Lower lobe of right lung (tissue), 2 donors: ENCODE data around the gene SPOUT1. TPM values are rescaled to one million over a fixed set of nuclear protein-coding genes. Genes with fewer than 3 reads are reported as not detected.

Experiments used
- ATAC-seq, 2 donors: fragments of 200-7000 bp; cut with Tn5 transposase; one replicate each; pipeline ENCODE4 v1.9.1; 2020 to 2022; ENCODE audit warnings: mild to moderate bottlenecking in 2 of 2, moderate library complexity in 2 of 2
- DNase-seq: peaks from one replicate; pipeline ENCODE4 v3.0.0-alpha.2; 2020
- H3K27ac ChIP-seq: fragments of 200-600 bp; one replicate; pipeline ENCODE4 v1.8.0; 2022
- H3K27me3 ChIP-seq: fragments of 200-600 bp; one replicate; pipeline ENCODE4 v1.8.0; 2022; ENCODE audit warnings: low read depth
- H3K36me3 ChIP-seq: fragments of 200-600 bp; one replicate; pipeline ENCODE4 v1.8.0; 2022; ENCODE audit warnings: mild to moderate bottlenecking
- H3K4me1 ChIP-seq: fragments of 200-600 bp; one replicate; pipeline ENCODE4 v1.8.0; 2022
- H3K4me3 ChIP-seq: fragments of 200-600 bp; one replicate; pipeline ENCODE4 v1.8.0; 2022; ENCODE audit warnings: mild to moderate bottlenecking
- H3K9me3 ChIP-seq: fragments of 200-600 bp; one replicate; pipeline ENCODE4 v1.8.0; 2022
- CTCF ChIP-seq: fragments of 200-600 bp; IDR thresholded peaks from one replicate; pipeline ENCODE4 v1.8.0; 2022; ENCODE audit warnings: antibody characterized with exemption, mild to moderate bottlenecking
- intact Hi-C: fragments of 100-400 bp; cut with DNase I; formaldehyde crosslinking; loops from one replicate; pipeline ENCODE4 v1.11.0; 2022
- total RNA-seq: library from RNA; stranded (reverse); fragmentation: NEBNext Ultra II Directional; extraction: Animal tissue kit (Norgen Biotek cat#: 25700); gene quantifications from one replicate; pipeline ENCODE4 v1.2.1, GENCODE V29; 2021
- donor health status: DM: no; HTN: yes; CAD: no; lungs with severe emphysema.

Gene SPOUT1
- total RNA-seq, 1 donor from 2014 or later = 32.1 TPM

- no peak for ATAC-seq
- no peak overlapping the region for H3K27ac ChIP-seq
Measured at GRCh38 chr9:128792978-128793686, 36.5 kb downstream of the SPOUT1 start.

GRCh38 chr9:128792134-128792533 is 37.5 kb downstream of the SPOUT1 start:
- H3K36me3 ChIP-seq = peaks cover 69% of the 10 kb centered on the region
- ATAC-seq = no peak
- no peak for TF ChIP-seq CTCF
- no peak overlapping the region for H3K4me3 ChIP-seq
- no peaks in the 10 kb centered on the region for H3K9me3 ChIP-seq
- no peaks in the 10 kb centered on the region for H3K27me3 ChIP-seq
- H3K27ac ChIP-seq = no peak overlapping the region
- DNase-seq = no peak
- peaks cover 14% of the 10 kb centered on the region for H3K4me1 ChIP-seq
- intact Hi-C loops = no loop called here

More at GRCh38 chr9:128792978-128793686, 36.5 kb downstream of the SPOUT1 start:
- Histone ChIP-seq H3K4me1 (peaks cover 9% of the 10 kb centered on the region), H3K9me3 (no peaks in the 10 kb centered on the region), H3K4me3 (no peak overlapping the region), H3K36me3 (peaks cover 79% of the 10 kb centered on the region), H3K27me3 (no peaks in the 10 kb centered on the region)
- no peak for TF ChIP-seq CTCF
- no peak for DNase-seq
- intact Hi-C loops = no loop called here

- TF ChIP-seq CTCF = no peak
- Histone ChIP-seq H3K4me3 (no peak overlapping the region), H3K27ac (no peak overlapping the region), H3K4me1 (peaks cover 14% of the 10 kb centered on the region), H3K9me3 (no peaks in the 10 kb centered on the region), H3K27me3 (no peaks in the 10 kb centered on the region), H3K36me3 (peaks cover 53% of the 10 kb centered on the region)
- DNase-seq (no peak), ATAC-seq (no peak)
- intact Hi-C loops = no loop called here
Measured at GRCh38 chr9:128790536-128790935, 39.1 kb downstream of the SPOUT1 start.

GRCh38 chr9:128788445-128788844 is 41.1 kb downstream of the SPOUT1 start:
- H3K27ac ChIP-seq = no peak overlapping the region
- H3K9me3 ChIP-seq = no peaks in the 10 kb centered on the region
- no peak for TF ChIP-seq CTCF
- H3K36me3 ChIP-seq = peaks cover 32% of the 10 kb centered on the region
- H3K27me3 ChIP-seq = no peaks in the 10 kb centered on the region
- intact Hi-C loops = no loop called here
- peaks cover 14% of the 10 kb centered on the region for H3K4me1 ChIP-seq
- DNase-seq (no peak), ATAC-seq (no peak)
- H3K4me3 ChIP-seq = peak overlapping the region; percentile 91

- intact Hi-C loops = no loop called here
- H3K36me3 ChIP-seq = peaks cover 25% of the 10 kb centered on the region
- DNase-seq (no peak), ATAC-seq (peak; percentile 2 to 30)
- no peak for TF ChIP-seq CTCF
- H3K27me3 ChIP-seq = no peaks in the 10 kb centered on the region
- peaks cover 14% of the 10 kb centered on the region for H3K4me1 ChIP-seq
- peak overlapping the region; percentile 91 for H3K4me3 ChIP-seq
- H3K9me3 ChIP-seq = no peaks in the 10 kb centered on the region
- H3K27ac ChIP-seq = peak overlapping the region; percentile 85
Measured at GRCh38 chr9:128787659-128788058, 41.9 kb downstream of the SPOUT1 start.
